ENCODE results near the gene RABAC1.

The RABAC1 gene

GRCh38 chr19:41998246-41999020 is 39.3 kb upstream of the RABAC1 start:
- Histone ChIP-seq H3K27ac (no peak overlapping the region), H3K4me3 (peak overlapping the region; percentile 33)
- TF ChIP-seq CTCF (IDR thresholded peaks at IDR 0.05) = no peak
- peak; percentile 41 for DNase-seq (ENCODE audit: low spot score)

- no peak overlapping the region for H3K27ac ChIP-seq
Observed at GRCh38 chr19:41997851-41998229, 38.7 kb upstream of the RABAC1 start.

GRCh38 chr19:41997121-41997850 is 38.2 kb upstream of the RABAC1 start:
- peak; percentile 58 for DNase-seq (ENCODE audit: low spot score)
- no peak overlapping the region for H3K27ac ChIP-seq
- no peak for TF ChIP-seq CTCF (IDR thresholded peaks at IDR 0.05)
- no peak overlapping the region for H3K4me3 ChIP-seq

More at GRCh38 chr19:41997851-41998229, 38.7 kb upstream of the RABAC1 start:
- no peak for TF ChIP-seq CTCF (IDR thresholded peaks at IDR 0.05)
- no peak for DNase-seq (ENCODE audit: low spot score)
- H3K4me3 ChIP-seq = no peak overlapping the region

- no peak for DNase-seq (ENCODE audit: low spot score)
- Histone ChIP-seq H3K27ac (no peak overlapping the region), H3K4me3 (no peak overlapping the region)
- no peak for TF ChIP-seq CTCF (IDR thresholded peaks at IDR 0.05)
Observed at GRCh38 chr19:41995959-41996797, 37.1 kb upstream of the RABAC1 start.

GRCh38 chr19:41994994-41995958 is 36.2 kb upstream of the RABAC1 start:
- TF ChIP-seq CTCF (IDR thresholded peaks at IDR 0.05) = no peak
- Histone ChIP-seq H3K4me3 (no peak overlapping the region), H3K27ac (no peak overlapping the region)
- no peak for DNase-seq (ENCODE audit: low spot score)

GRCh38 chr19:41994521-41994971 is 35.4 kb upstream of the RABAC1 start:
- no peak for DNase-seq (ENCODE audit: low spot score)
- H3K4me3 ChIP-seq = peak overlapping the region; percentile 67
- no peak for TF ChIP-seq CTCF (IDR thresholded peaks at IDR 0.05)
- no peak overlapping the region for H3K27ac ChIP-seq
